Hindlimb muscle (tissue), 1 donor: ENCODE measurements around the gene CELF3. TPM values are rescaled to one million over a fixed set of nuclear protein-coding genes. Genes with fewer than 3 reads are reported as not detected.
"Not testable (repeated sequence)": the region's sequence is repeated elsewhere in the genome, so short reads cannot be mapped to it uniquely, and the experiment has no call there.

Source experiments
- DNase-seq: peaks from one replicate; pipeline ENCODE4 v3.0.0-alpha.2; 2013
- polyA plus RNA-seq: library from polyadenylated mRNA; unstranded; fragments of 120-200 nt; gene quantifications from one replicate; pipeline ENCODE4 v1.2.1, GENCODE V29; 2013; ENCODE audit not compliant: insufficient read length

CELF3 gene
- 0.27 TPM for polyA plus RNA-seq

GRCh38 chr1:151716771-151717631 lies at the start of gene CELF3:
TSS of gene CELF3 (minus strand) at chr1:151716803. CDS start at chr1:151716020, 783 bp downstream.
- DNase-seq = no peak

GRCh38 chr1:151763990-151764389 lies 47.4 kb upstream of the CELF3 start:
- DNase-seq = peak; percentile 9

GRCh38 chr1:151762941-151763921 lies 46.6 kb upstream of the CELF3 start, which contains the start of gene MRPL9:
TSS of gene MRPL9 (minus strand) at chr1:151763496. CDS start at chr1:151763479, 17 bp downstream.
- peak; percentile 82 for DNase-seq

- DNase-seq = no peak
Measured at GRCh38 chr1:151760597-151761385, 44.2 kb upstream of the CELF3 start.

GRCh38 chr1:151759241-151759640 lies 42.6 kb upstream of the CELF3 start:
- DNase-seq = no peak

GRCh38 chr1:151756291-151756690 lies 39.7 kb upstream of the CELF3 start:
- DNase-seq = no peak

GRCh38 chr1:151741516-151741915 lies 24.9 kb upstream of the CELF3 start:
- no peak for DNase-seq

GRCh38 chr1:151739590-151740355 lies 23.2 kb upstream of the CELF3 start:
- no peak for DNase-seq

GRCh38 chr1:151737479-151737878 lies 20.9 kb upstream of the CELF3 start:
- no peak for DNase-seq

- DNase-seq = no peak
Measured at GRCh38 chr1:151737026-151737425, 20.4 kb upstream of the CELF3 start.

- DNase-seq = not testable (repeated sequence)
Measured at GRCh38 chr1:151733995-151734394, 17.4 kb upstream of the CELF3 start.

- no peak for DNase-seq
Measured at GRCh38 chr1:151733126-151733525, 16.5 kb upstream of the CELF3 start.

- no peak for DNase-seq
Measured at GRCh38 chr1:151729966-151730291, 13.3 kb upstream of the CELF3 start.

- DNase-seq = no peak
Measured at GRCh38 chr1:151729157-151729965, 12.8 kb upstream of the CELF3 start.

- peak; percentile 25 for DNase-seq
Measured at GRCh38 chr1:151728151-151729054, 11.8 kb upstream of the CELF3 start.

GRCh38 chr1:151723726-151724370 lies 7.2 kb upstream of the CELF3 start:
- DNase-seq = no peak

- DNase-seq = no peak
Measured at GRCh38 chr1:151721788-151722510, 5.3 kb upstream of the CELF3 start.
